Panc1 (cell line): ENCODE measurements around the gene CD83. TPM values are rescaled to one million over a fixed set of nuclear protein-coding genes. Genes with fewer than 3 reads are reported as not detected.

Experiments
- ATAC-seq: fragments of 200-7000 bp; cut with Tn5 transposase; 2 replicates; pipeline ENCODE4 v1.9.1; 2020; ENCODE audit warnings: mild to moderate bottlenecking, moderate library complexity
- BruUV-seq: library from RNA; stranded (reverse); fragments of 400-500 nt; replicated peaks from 2 replicates; lab custom pipeline; 2021; lab: Mats Ljungman, UMichigan
- CTCF ChIA-PET: fragments of 300-600 bp; sonication (Branson Sonifier 250); formaldehyde crosslinking; loops from one replicate; lab custom pipeline; 2022; ENCODE audit warnings: antibody characterized with exemption; lab: Charles Lee
- POLR2A ChIA-PET: fragments of 300-600 bp; sonication (Branson Sonifier 250); formaldehyde crosslinking; loops from one replicate; lab custom pipeline; 2022; ENCODE audit warnings: antibody characterized with exemption; lab: Charles Lee
- DNase-seq: peaks from one replicate; pipeline ENCODE4 v3.0.0-alpha.2; 2010; ENCODE audit warnings: low read depth, low spot score
- H3K27ac ChIP-seq: 2 replicates; pipeline ENCODE4 v1.5.1; 2011; ENCODE audit warnings: mild to moderate bottlenecking, low read length, inconsistent platforms
- H3K27me3 ChIP-seq: fragments of 200-500 bp; sonication (Bioruptor generic); 2 replicates; pipeline ENCODE4 v1.6.0; 2014; ENCODE audit warnings: low read length, inconsistent platforms; ENCODE audit not compliant: control insufficient read depth, insufficient read depth
- H3K36me3 ChIP-seq: fragments of 200-500 bp; sonication (Bioruptor generic); 2 replicates; pipeline ENCODE4 v1.5.1; 2014; ENCODE audit warnings: inconsistent platforms, mild to moderate bottlenecking, low read length, moderate library complexity; ENCODE audit not compliant: control insufficient read depth, insufficient read depth
- H3K4me1 ChIP-seq: 2 replicates; pipeline ENCODE4 v1.5.1; 2011; ENCODE audit warnings: inconsistent platforms, mild to moderate bottlenecking, low read length, moderate library complexity; ENCODE audit not compliant: control insufficient read depth, insufficient read depth
- H3K4me3 ChIP-seq, 2 experiments: 2 replicates each; pipeline ENCODE4 v1.5.1; 2011 to 2012; ENCODE audit warnings: low read depth in 2 of 2, low read length in 2 of 2, mild to moderate bottlenecking in 2 of 2, inconsistent platforms in 1 of 2, moderate library complexity in 1 of 2
- H3K9me3 ChIP-seq: fragments of 200-500 bp; sonication (Bioruptor generic); 2 replicates; pipeline ENCODE4 v1.5.1; 2014; ENCODE audit warnings: low read depth, mild to moderate bottlenecking, inconsistent platforms, low read length, moderate library complexity; ENCODE audit not compliant: control insufficient read depth, insufficient read depth
- CTCF ChIP-seq: fragments of 450-650 bp; IDR thresholded peaks from 2 replicates; pipeline ENCODE4 v1.5.1; 2017; ENCODE audit warnings: mild to moderate bottlenecking
- POLR2AphosphoS5 ChIP-seq: IDR thresholded peaks from 2 replicates; pipeline ENCODE4 v1.6.1; 2012; ENCODE audit warnings: mild to moderate bottlenecking, low read depth, low read length, moderate library complexity
- REST ChIP-seq, 2 experiments: IDR thresholded peaks; 2 replicates each; pipeline ENCODE4 v1.6.1; 2011 to 2012; ENCODE audit warnings: low read depth in 2 of 2, control low read depth in 1 of 2, low read length in 1 of 2, mild to moderate bottlenecking in 1 of 2, moderate library complexity in 1 of 2; ENCODE audit not compliant: insufficient read depth in 1 of 2
- SIN3A ChIP-seq: IDR thresholded peaks from 2 replicates; pipeline ENCODE4 v1.6.1; 2012; ENCODE audit warnings: low read depth, mild to moderate bottlenecking, low read length, moderate library complexity, borderline replicate concordance; ENCODE audit not compliant: insufficient read depth
- TCF7L2 ChIP-seq: IDR thresholded peaks from 2 replicates; pipeline ENCODE4 v1.6.1; 2011; ENCODE audit warnings: mild to moderate bottlenecking, low read depth, low read length, inconsistent platforms
- in situ Hi-C: cut with HindIII; loops from 2 replicates; pipeline ENCODE4 v1.10.0; 2016; ENCODE audit warnings: low sequenced_read_pairs, low pct_unique_long_range_greater_than_20kb
- intact Hi-C: fragments of 100-400 bp; cut with micrococcal nuclease; formaldehyde crosslinking; loops from one replicate; pipeline ENCODE4 v1.10.0; 2022; ENCODE audit not compliant: unreplicated experiment
- total RNA-seq: library from RNA; stranded (reverse); gene quantifications from one replicate; pipeline ENCODE4 v1.2.1, GENCODE V29; 2021; ENCODE audit not compliant: unreplicated experiment

CD83 gene
- total RNA-seq, 1 experiment from 2014 or later: 5.3 TPM

- TF ChIP-seq REST (IDR thresholded peaks at IDR 0.05; ENCODE audit: insufficient read depth in 1 of 2, low read depth in 2 of 2, low read length in 1 of 2): no peak
- no peak for TF ChIP-seq CTCF
- TF ChIP-seq SIN3A: no peak
- TF ChIP-seq TCF7L2: no peak
- TF ChIP-seq POLR2AphosphoS5: no peak
- Histone ChIP-seq H3K4me1 (no peaks in the 10 kb centered on the region), H3K36me3 (no peaks in the 10 kb centered on the region), H3K27me3 (no peaks in the 10 kb centered on the region; the same call in 1 of the 2 replicates), H3K27ac (no peak overlapping the region), H3K4me3 (no peak overlapping the region), H3K9me3 (no peaks in the 10 kb centered on the region)
- no peak for DNase-seq
- intact Hi-C loops (no loop called here), in situ Hi-C loops (no loop called here)
- no TSS peak for BruUV-seq
- ChIA-PET POLR2A (no interaction called here), CTCF (no interaction called here)
- no peak for ATAC-seq
These were observed 30.9 kb downstream of the CD83 start for GRCh38 chr6:14148471-14148870.

GRCh38 chr6:14149053-14149738 is 31.6 kb downstream of the CD83 start:
- intact Hi-C loops: no loop called here
- no peak overlapping the region for H3K4me3 ChIP-seq
- no TSS peak for BruUV-seq
- DNase-seq (no peak), ATAC-seq (no peak)
- ChIA-PET CTCF (no interaction called here), POLR2A (no interaction called here)
- no peaks in the 10 kb centered on the region for H3K36me3 ChIP-seq
- in situ Hi-C loops: no loop called here
- no peaks in the 10 kb centered on the region; the same call in 1 of the 2 replicates for H3K27me3 ChIP-seq
- H3K27ac ChIP-seq: no peak overlapping the region
- H3K9me3 ChIP-seq: no peaks in the 10 kb centered on the region
- H3K4me1 ChIP-seq: no peaks in the 10 kb centered on the region
- TF ChIP-seq REST (IDR thresholded peaks at IDR 0.05; ENCODE audit: insufficient read depth in 1 of 2, low read depth in 2 of 2, low read length in 1 of 2): no peak
